Chondrocyte (in vitro differentiated cells): ENCODE data around the gene PROC. TPM values are rescaled to one million over a fixed set of nuclear protein-coding genes. Genes with fewer than 3 reads are reported as not detected.

Experiments
- DNase-seq: peaks from one replicate; pipeline ENCODE4 v3.0.0; 2021; ENCODE audit warnings: mixed read lengths, low spot score
- H3K27ac Mint-ChIP-seq: one replicate; pipeline ENCODE4 v1.8.0; 2021; ENCODE audit warnings: mild to moderate bottlenecking, moderate library complexity, mixed read lengths; ENCODE audit not compliant: unreplicated experiment
- H3K27me3 Mint-ChIP-seq: 2 replicates; pipeline ENCODE4 v1.8.0; 2021; ENCODE audit warnings: low read depth, mixed read lengths
- H3K36me3 Mint-ChIP-seq: 2 replicates; pipeline ENCODE4 v1.8.0; 2021; ENCODE audit warnings: low read depth, mixed read lengths
- H3K4me1 Mint-ChIP-seq: 2 replicates; pipeline ENCODE4 v1.8.0; 2021; ENCODE audit warnings: low read depth, mild to moderate bottlenecking, mixed read lengths
- H3K4me3 Mint-ChIP-seq: one replicate; pipeline ENCODE4 v1.8.0; 2021; ENCODE audit warnings: mild to moderate bottlenecking, moderate library complexity, mixed read lengths; ENCODE audit not compliant: unreplicated experiment
- H3K9me3 Mint-ChIP-seq: 2 replicates; pipeline ENCODE4 v1.8.0; 2021; ENCODE audit warnings: low read depth, mixed read lengths
- CTCF ChIP-seq: fragments of 200-600 bp; sonication (generic); IDR thresholded peaks from 2 replicates; pipeline ENCODE4 v1.5.0; 2021; ENCODE audit warnings: antibody characterized with exemption, mild to moderate bottlenecking, moderate library complexity
- total RNA-seq: library from RNA; stranded (reverse); gene quantifications from 3 replicates; pipeline ENCODE4 v1.2.1, GENCODE V29; 2021

The PROC gene
- total RNA-seq, 1 donor from 2014 or later, result 2.7 TPM

DNA sequence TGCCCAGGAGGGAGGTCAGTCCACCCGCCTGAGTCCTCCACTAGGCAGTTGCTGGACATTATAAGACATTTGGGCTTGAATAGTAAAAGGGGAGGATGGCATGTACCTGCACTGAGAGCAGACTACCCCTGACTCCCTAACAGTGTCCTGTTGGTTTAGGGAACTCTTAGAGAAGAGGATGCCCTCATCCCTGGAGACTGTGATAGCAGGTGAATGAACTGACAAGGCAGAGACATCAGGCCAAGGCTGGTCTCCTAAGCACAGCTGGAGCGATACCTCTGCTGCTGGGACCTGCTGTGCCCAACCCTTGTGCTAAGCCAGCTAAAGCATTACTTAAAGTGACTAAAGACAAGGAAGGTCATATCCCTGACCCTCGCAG is 34.8 kb downstream of the PROC start:
- H3K27ac Mint-ChIP-seq, result no peak overlapping the region
- peaks cover 14% of the 10 kb centered on the region for H3K36me3 Mint-ChIP-seq
- no peak for TF ChIP-seq CTCF
- H3K27me3 Mint-ChIP-seq, result no peaks in the 10 kb centered on the region
- DNase-seq, result no peak
- H3K9me3 Mint-ChIP-seq, result no peaks in the 10 kb centered on the region
- no peak overlapping the region for H3K4me3 Mint-ChIP-seq
- peaks cover 16% of the 10 kb centered on the region for H3K4me1 Mint-ChIP-seq

DNA sequence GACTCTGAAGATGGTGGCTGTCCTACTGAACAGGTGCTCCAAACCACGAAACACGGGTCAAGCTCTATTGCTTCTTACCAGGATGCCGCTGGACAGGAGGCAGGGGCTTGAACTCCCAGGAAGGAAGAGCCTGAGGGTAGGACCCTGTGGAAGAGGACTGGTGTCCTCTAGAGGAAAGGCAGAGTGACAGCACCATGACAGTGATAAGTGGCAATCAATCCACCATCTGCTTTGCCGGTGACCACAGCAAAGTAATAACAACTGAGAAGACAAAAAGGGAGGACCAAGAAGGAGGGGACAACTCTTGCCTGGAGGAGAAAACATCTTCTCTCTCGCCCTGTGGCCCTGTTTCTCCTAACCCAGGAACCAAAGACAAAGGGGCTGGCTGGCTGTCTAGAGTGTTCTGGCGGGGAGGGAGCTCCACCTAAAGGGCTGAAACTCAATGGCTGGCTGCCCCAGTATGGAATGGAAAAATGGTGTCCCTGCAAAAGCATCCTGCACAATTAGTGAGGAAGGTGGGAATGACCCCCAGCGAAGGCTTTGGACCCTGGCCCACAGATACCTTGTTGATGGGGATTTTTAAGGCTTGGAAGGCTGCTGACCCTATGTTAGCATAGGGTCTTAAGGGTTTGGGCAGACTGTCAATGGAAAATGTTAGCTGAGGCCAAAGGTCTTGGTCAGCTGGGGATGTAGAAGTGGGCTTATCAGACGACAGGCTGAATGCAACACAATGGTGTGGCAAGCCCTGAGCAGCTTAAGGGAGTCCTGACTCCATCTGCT is 35.4 kb downstream of the PROC start:
- Mint-ChIP-seq H3K4me3 (no peak overlapping the region), H3K9me3 (no peaks in the 10 kb centered on the region), H3K27me3 (no peaks in the 10 kb centered on the region), H3K4me1 (peaks cover 12% of the 10 kb centered on the region), H3K27ac (no peak overlapping the region), H3K36me3 (peaks cover 14% of the 10 kb centered on the region)
- peak; percentile 66 for TF ChIP-seq CTCF
- DNase-seq, result no peak

DNA sequence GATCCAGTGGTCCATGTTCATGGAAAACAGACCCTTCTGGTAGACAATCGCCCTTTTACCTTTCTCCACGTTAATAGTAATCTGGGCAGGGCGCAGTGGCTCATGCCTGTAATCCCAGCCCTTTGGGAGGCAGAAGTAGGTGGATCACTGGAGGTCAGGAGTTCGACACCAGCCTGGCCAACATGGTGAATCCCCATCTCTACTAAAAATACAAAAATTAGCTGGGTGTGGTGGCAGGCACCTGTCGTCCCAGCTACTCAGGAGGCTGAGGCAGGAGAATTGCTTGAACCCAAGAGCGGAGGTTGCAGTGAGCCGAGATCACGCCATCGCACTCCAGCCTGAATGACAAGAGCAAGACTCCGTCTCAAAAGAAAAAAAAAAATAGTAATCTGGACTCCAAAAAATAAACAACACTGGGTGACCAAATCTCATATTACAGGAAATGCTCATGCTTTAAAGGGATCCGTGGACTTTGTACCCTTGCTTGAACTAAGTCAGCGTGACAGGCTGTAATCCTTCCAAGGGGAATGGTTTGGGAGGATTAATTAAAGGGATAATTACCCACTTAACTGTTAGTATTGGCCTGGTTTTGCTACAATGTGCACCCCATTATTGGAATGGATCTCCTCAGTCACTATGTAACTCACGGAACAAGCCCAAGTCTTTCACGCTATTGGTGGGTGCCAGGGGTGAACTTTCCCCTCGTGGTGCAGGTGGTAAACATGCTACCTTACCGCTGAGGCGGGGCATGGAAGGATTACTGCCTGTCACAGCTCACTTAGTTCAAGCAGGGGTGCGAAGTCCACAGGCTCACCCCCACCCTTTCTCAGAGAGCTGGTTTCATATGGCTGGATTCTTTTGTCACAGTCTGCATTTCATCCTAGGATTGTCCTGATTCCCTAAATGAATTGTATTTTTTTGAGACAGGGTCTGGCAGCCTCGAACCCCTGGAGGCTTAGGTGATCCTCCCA is 36.7 kb downstream of the PROC start:
- Mint-ChIP-seq H3K9me3 (no peaks in the 10 kb centered on the region), H3K36me3 (peaks cover 11% of the 10 kb centered on the region), H3K4me3 (no peak overlapping the region), H3K27ac (no peak overlapping the region), H3K27me3 (no peaks in the 10 kb centered on the region), H3K4me1 (peaks cover under 1% of the 10 kb centered on the region)
- no peak for DNase-seq
- no peak for TF ChIP-seq CTCF

GRCh38 chr2:127455566-127456493 is 37.6 kb downstream of the PROC start:
- DNase-seq, result no peak
- H3K36me3 Mint-ChIP-seq, result peaks cover 11% of the 10 kb centered on the region
- no peak overlapping the region for H3K27ac Mint-ChIP-seq
- no peaks in the 10 kb centered on the region for H3K9me3 Mint-ChIP-seq
- no peak for TF ChIP-seq CTCF
- no peak overlapping the region for H3K4me3 Mint-ChIP-seq
- H3K27me3 Mint-ChIP-seq, result no peaks in the 10 kb centered on the region
- H3K4me1 Mint-ChIP-seq, result no peaks in the 10 kb centered on the region
